HepG2 (cell line): ENCODE data around the gene TMTC1. TPM values are rescaled to one million over a fixed set of nuclear protein-coding genes. Genes with fewer than 3 reads are reported as not detected.

Experiments used
- ATAC-seq: fragments of 200-7000 bp; cut with Tn5 transposase; 3 replicates; pipeline ENCODE4 v1.9.1; 2020; ENCODE audit warnings: mild to moderate bottlenecking, moderate library complexity
- BruUV-seq: library from RNA; stranded (reverse); fragments of 400-500 nt; replicated peaks from 2 replicates; lab custom pipeline; 2021; lab: Mats Ljungman, UMichigan
- CTCF ChIA-PET: fragments of 300-600 bp; formaldehyde crosslinking; extraction: SDS; loops from one replicate; lab custom pipeline; 2021; ENCODE audit warnings: low total read pairs, inconsistent platforms, low intra/inter-chr PET ratio; lab: Yijun Ruan, JAX
- POLR2A ChIA-PET: fragments of 350-600 bp; sonication (Branson Sonifier 250); formaldehyde crosslinking; loops from one replicate; lab custom pipeline; 2020; ENCODE audit warnings: antibody characterized with exemption, inconsistent platforms; lab: Yijun Ruan, JAX
- DNase-seq: peaks from one replicate; pipeline ENCODE4 v3.0.0-alpha.2; 2015; ENCODE audit warnings: low spot score
- FAIRE-seq: peaks from 3 replicates; lab custom pipeline; 2011; peaks lifted over from hg19 to GRCh38; lab: Jason Lieb, UNC
- H2AFZ ChIP-seq: one replicate; pipeline ENCODE4 v1.6.1; 2011; ENCODE audit warnings: low read length, inconsistent platforms
- H3K27ac ChIP-seq: fragments of 300-600 bp; 3 replicates; pipeline ENCODE4 v1.8.0; 2011; ENCODE audit warnings: mixed run types, mild to moderate bottlenecking, mixed read lengths, low read length, inconsistent platforms; ENCODE audit not compliant: insufficient read depth; ENCODE audit errors: extremely low read length
- H3K27me3 ChIP-seq, 2 experiments: fragments of 200-600 bp in 1 of 2; 2 replicates in 1 of 2; 3 replicates in 1 of 2; pipeline versions ENCODE4 v1.6.0 to v1.8.0; 2011; ENCODE audit warnings: low read length in 2 of 2, mild to moderate bottlenecking in 2 of 2, moderate library complexity in 2 of 2, inconsistent platforms in 1 of 2; ENCODE audit not compliant: insufficient read depth in 2 of 2, control insufficient read depth in 1 of 2
- H3K36me3 ChIP-seq, 2 experiments: fragments of 200-600 bp in 1 of 2; replicated peaks in 1 of 2; 2 replicates in 1 of 2; 3 replicates in 1 of 2; pipeline versions ENCODE4 v1.5.1 to v1.8.0; 2011; ENCODE audit warnings: low read length in 2 of 2, inconsistent platforms in 1 of 2; ENCODE audit not compliant: insufficient read depth in 2 of 2, control insufficient read depth in 1 of 2
- H3K4me1 ChIP-seq: 2 replicates; pipeline ENCODE4 v1.5.1; 2012; ENCODE audit warnings: low read length, inconsistent platforms; ENCODE audit not compliant: insufficient read depth
- H3K4me2 ChIP-seq: 2 replicates; pipeline ENCODE4 v1.6.0; 2011; ENCODE audit warnings: low read depth, low read length, inconsistent platforms
- H3K4me3 ChIP-seq, 3 experiments: fragments of 200-600 bp in 1 of 3; sonication (generic), shearing (Covaris generic) in 1 of 3; replicated peaks in 1 of 3; 2 replicates each; pipeline ENCODE4 v1.5.1; 2011 to 2016; ENCODE audit warnings: low read length in 3 of 3, inconsistent platforms in 2 of 3, low read depth in 2 of 3, mild to moderate bottlenecking in 2 of 3, control low read depth in 1 of 3, mixed read lengths in 1 of 3; ENCODE audit not compliant: insufficient read depth in 1 of 3
- H3K79me2 ChIP-seq: one replicate; pipeline ENCODE4 v1.6.1; 2011; ENCODE audit warnings: low read length, inconsistent platforms; ENCODE audit not compliant: insufficient read depth
- H3K9ac ChIP-seq: 2 replicates; pipeline ENCODE4 v1.6.0; 2011; ENCODE audit warnings: mild to moderate bottlenecking, low read depth, low read length, inconsistent platforms; ENCODE audit not compliant: insufficient read depth
- H3K9me3 ChIP-seq: 2 replicates; pipeline ENCODE4 v1.5.1; 2012; ENCODE audit warnings: mild to moderate bottlenecking, low read length
- H4K20me1 ChIP-seq: 2 replicates; pipeline ENCODE4 v1.6.0; 2011; ENCODE audit warnings: inconsistent platforms, mild to moderate bottlenecking, low read length, moderate library complexity; ENCODE audit not compliant: insufficient read depth
- ARID3A ChIP-seq: IDR thresholded peaks from 2 replicates; pipeline ENCODE4 v1.6.1; 2012; ENCODE audit warnings: low read depth, low read length, improper control_type of control experiment
- ASH2L ChIP-seq: fragments of 300-600, 200-600 bp; sonication (generic); IDR thresholded peaks from 2 replicates; pipeline ENCODE4 v1.7.0; 2017; ENCODE audit warnings: low read depth, mild to moderate bottlenecking, moderate library complexity, mixed read lengths, low read length; ENCODE audit not compliant: insufficient read length
- CENPT ChIP-seq: sonication (generic); formaldehyde crosslinking; IDR thresholded peaks from 2 replicates; pipeline ENCODE4 v1.8.0; 2022; ENCODE audit warnings: low read depth, mild to moderate bottlenecking, moderate library complexity, missing genetic modification reagents
- FOXC1 ChIP-seq: sonication (generic); formaldehyde crosslinking; IDR thresholded peaks from 2 replicates; pipeline ENCODE4 v1.8.0; 2022; ENCODE audit warnings: mild to moderate bottlenecking, missing genetic modification reagents, borderline replicate concordance
- HMGA1 ChIP-seq: sonication (generic); formaldehyde crosslinking; conservative IDR thresholded peaks from 2 replicates; pipeline ENCODE4 v1.4.0; 2020; ENCODE audit warnings: missing genetic modification reagents
- IKZF4 ChIP-seq: sonication (generic); formaldehyde crosslinking; IDR thresholded peaks from 2 replicates; pipeline ENCODE4 v1.5.1; 2020; ENCODE audit warnings: borderline replicate concordance, mild to moderate bottlenecking, low read depth, missing genetic modification reagents; ENCODE audit errors: not compliant biosample characterization
- NFATC3 ChIP-seq: sonication (generic); formaldehyde crosslinking; IDR thresholded peaks from 2 replicates; pipeline ENCODE4 v1.5.1; 2020; ENCODE audit warnings: mild to moderate bottlenecking, missing genetic modification reagents
- PAWR ChIP-seq: sonication (generic); formaldehyde crosslinking; IDR thresholded peaks from 2 replicates; pipeline ENCODE4 v1.4.0; 2020; ENCODE audit warnings: missing genetic modification reagents, mild to moderate bottlenecking, borderline replicate concordance
- PBX3 ChIP-seq: sonication (generic); formaldehyde crosslinking; IDR thresholded peaks from 2 replicates; pipeline ENCODE4 v1.8.1; 2023; ENCODE audit warnings: missing genetic modification reagents, inconsistent platforms, borderline replicate concordance
- RBFOX2 ChIP-seq: fragments of 200-400 bp; formaldehyde crosslinking; IDR thresholded peaks from 2 replicates; pipeline ENCODE4 v1.6.1; 2017; ENCODE audit warnings: low read depth, mild to moderate bottlenecking, low read length
- RCOR2 ChIP-seq: IDR thresholded peaks from 2 replicates; pipeline ENCODE4 v1.6.1; 2016; ENCODE audit warnings: missing biosample characterization, missing genetic modification reagents
- REXO4 ChIP-seq: sonication (generic); formaldehyde crosslinking; IDR thresholded peaks from 2 replicates; pipeline ENCODE4 v1.8.0; 2022; ENCODE audit warnings: missing genetic modification reagents, mild to moderate bottlenecking, borderline replicate concordance
- SP5 ChIP-seq: IDR thresholded peaks from 2 replicates; pipeline ENCODE4 v1.6.1; 2016; ENCODE audit warnings: low read depth, borderline replicate concordance
- SRSF1 ChIP-seq: fragments of 200-400 bp; formaldehyde crosslinking; optimal IDR thresholded peaks from 2 replicates; pipeline ENCODE3; 2017; ENCODE audit warnings: mild to moderate bottlenecking, low read depth, low read length, moderate library complexity
- ZBTB2 ChIP-seq: sonication (generic); formaldehyde crosslinking; IDR thresholded peaks from 2 replicates; pipeline ENCODE4 v1.8.0; 2022; ENCODE audit warnings: low read depth, missing genetic modification reagents
- ZIK1 ChIP-seq: sonication (generic); formaldehyde crosslinking; IDR thresholded peaks from 2 replicates; pipeline ENCODE4 v1.5.0; 2020; ENCODE audit warnings: mild to moderate bottlenecking, low read depth, missing genetic modification reagents, borderline replicate concordance
- ZNF382 ChIP-seq: sonication (generic); formaldehyde crosslinking; IDR thresholded peaks from 2 replicates; pipeline ENCODE4 v1.5.0; 2020; ENCODE audit warnings: missing genetic modification reagents, mild to moderate bottlenecking, borderline replicate concordance
- ZNF543 ChIP-seq: sonication (generic); formaldehyde crosslinking; IDR thresholded peaks from 2 replicates; pipeline ENCODE4 v1.4.0; 2020; ENCODE audit warnings: mild to moderate bottlenecking, missing genetic modification reagents
- ZNF598 ChIP-seq: sonication (generic); formaldehyde crosslinking; IDR thresholded peaks from 2 replicates; pipeline ENCODE4 v1.5.1; 2020; ENCODE audit warnings: mild to moderate bottlenecking, missing genetic modification reagents, borderline replicate concordance
- ZNF777 ChIP-seq: sonication (generic); formaldehyde crosslinking; IDR thresholded peaks from 2 replicates; pipeline ENCODE4 v1.4.0; 2020; ENCODE audit warnings: missing genetic modification reagents
- WGBS: methylation state at CpG from one replicate; pipeline ENCODE4 v1.1.6; 2017; ENCODE audit warnings: low lambda C conversion rate; 5-methylcytosine and 5-hydroxymethylcytosine counted together
- in situ Hi-C: cut with HindIII; loops from 2 replicates; pipeline ENCODE4 v1.10.0; 2017; ENCODE audit warnings: low pct_unique_long_range_greater_than_20kb; ENCODE audit not compliant: extremely low pct_ligation_motif_present
- intact Hi-C: fragments of 100-400 bp; cut with micrococcal nuclease; formaldehyde crosslinking; loops from one replicate; pipeline ENCODE4 v1.10.0; 2022; ENCODE audit not compliant: unreplicated experiment
- polyA plus RNA-seq, 8 experiments: library from polyadenylated mRNA; depleted of rRNA in 3 of 8; stranded (reverse) in 7 of 8; unstranded in 1 of 8; fragments of >200 nt; fragmentation: Illumina TruSeq in 4 of 8; extraction: Trizol in 4 of 8; gene quantifications; 2 replicates each; pipeline versions ENCODE4 v1.2.1 to v1.2.3, GENCODE V29; 2011 to 2016; ENCODE audit warnings: low read depth in 4 of 8, missing spikeins in 1 of 8, mixed read lengths in 1 of 8; ENCODE audit not compliant: insufficient read depth in 1 of 8
- total RNA-seq, 5 experiments: library from RNA; depleted of rRNA; stranded (reverse); fragments of >200 nt; fragmentation: Illumina TruSeq; extraction: Trizol; gene quantifications; 2 replicates each; pipeline ENCODE4 v1.2.3, GENCODE V29; 2016; ENCODE audit warnings: low read depth in 1 of 5

Gene TMTC1
- total and polyA plus RNA-seq, 2 of the 13 experiments (the other 11 are each of a cell fraction or from before 2014, with no cell fraction given), result 0.69 to 1.8 TPM

- no peaks in the 10 kb centered on the region for H4K20me1 ChIP-seq
- no peaks in the 10 kb centered on the region for H3K36me3 ChIP-seq
- H3K27ac ChIP-seq, result no peak overlapping the region
- no peak overlapping the region for H3K4me2 ChIP-seq
- no peaks in the 10 kb centered on the region for H3K9me3 ChIP-seq
- H3K4me3 ChIP-seq, result no peak overlapping the region
- WGBS, result 48% methylated on average over 1 of the region's 1 CpG
- no TSS peak for BruUV-seq
- no peak overlapping the region for H2AFZ ChIP-seq
- TF ChIP-seq REXO4 (CRISPR knock-in tag) (no peak), ASH2L (no peak), RBFOX2 (no peak), ZBTB2 (CRISPR knock-in tag) (no peak), NFATC3 (CRISPR knock-in tag) (no peak), ZIK1 (CRISPR knock-in tag) (no peak), FOXC1 (CRISPR knock-in tag) (no peak), ZNF543 (no peak), ZNF777 (CRISPR knock-in tag) (no peak), ARID3A (no peak), CENPT (CRISPR knock-in tag) (no peak), ZNF382 (CRISPR knock-in tag) (no peak), PAWR (CRISPR knock-in tag) (no peak), ZNF598 (CRISPR knock-in tag) (no peak), IKZF4 (CRISPR knock-in tag) (no peak), SP5 (CRISPR knock-in tag) (no peak), RCOR2 (CRISPR knock-in tag) (no peak), SRSF1 (no peak), HMGA1 (CRISPR knock-in tag) (no peak), PBX3 (CRISPR knock-in tag) (no peak)
- CTCF ChIA-PET, result no interaction called here
- no peak overlapping the region for H3K9ac ChIP-seq
- intact Hi-C loops (no loop called here), in situ Hi-C loops (no loop called here)
- H3K27me3 ChIP-seq, result no peaks in the 10 kb centered on the region
- DNase-seq, result no peak
- ATAC-seq, result no peak
- FAIRE-seq, result no peak
- POLR2A ChIA-PET, result no interaction called here
- no peaks in the 10 kb centered on the region for H3K4me1 ChIP-seq
- H3K79me2 ChIP-seq, result no peaks in the 10 kb centered on the region
Measured at GRCh38 chr12:29627221-29627620, 156.5 kb downstream of the TMTC1 start.
